Subcutaneous adipose tissue (tissue), 4 donors: ENCODE data around the gene RXFP4. TPM values are rescaled to one million over a fixed set of nuclear protein-coding genes. Genes with fewer than 3 reads are reported as not detected.

Source experiments
- CTCF ChIP-seq: fragments of 450-650 bp; IDR thresholded peaks from one replicate; pipeline ENCODE4 v1.5.1; 2016; ENCODE audit warnings: low read depth, mild to moderate bottlenecking, control low read depth, antibody characterized with exemption, moderate library complexity
- total RNA-seq, 4 donors: library from RNA; depleted of rRNA; stranded (reverse); fragments of >200 nt; gene quantifications; one replicate each; pipeline ENCODE4 v1.1.0, GENCODE V29; 2016

The RXFP4 gene
- total RNA-seq, 4 donors from 2014 or later, result not detected

GRCh38 chr1:155941845-155942531 lies 550 bp downstream of the RXFP4 start:
- TF ChIP-seq CTCF, result no peak

- no peak for TF ChIP-seq CTCF
Observed at GRCh38 chr1:155942578-155943141, 1.2 kb downstream of the RXFP4 start.

- no peak for TF ChIP-seq CTCF
Observed at GRCh38 chr1:155944444-155944799, 3.0 kb downstream of the RXFP4 start.

- no peak for TF ChIP-seq CTCF
Observed at GRCh38 chr1:155946633-155947219, 5.3 kb downstream of the RXFP4 start.

- TF ChIP-seq CTCF, result no peak
Observed at GRCh38 chr1:155947292-155947691, 5.9 kb downstream of the RXFP4 start.

GRCh38 chr1:155947741-155948140 lies 6.3 kb downstream of the RXFP4 start:
- TF ChIP-seq CTCF, result no peak

GRCh38 chr1:155950829-155951228 lies 9.4 kb downstream of the RXFP4 start:
- TF ChIP-seq CTCF, result no peak
